ENCODE results near the gene CARM1. TPM values are rescaled to one million over a fixed set of nuclear protein-coding genes. Genes with fewer than 3 reads are reported as not detected.

Gene CARM1
- total and polyA plus RNA-seq, 3 experiments from 2014 or later, result 0.51 to 71.3 (median 69.2) TPM

GRCh38 chr19:10908380-10908960 is 37.1 kb downstream of the CARM1 start:
- Mint-ChIP-seq H3K36me3 (peaks cover 0 to 52% (median 4%) of the 10 kb centered on the region in 3 donors), H3K27ac (no peak overlapping the region), H3K4me1 (no peaks in the 10 kb centered on the region), H3K9me3 (peaks cover 0 to 2% (median 0%) of the 10 kb centered on the region in 5 donors), H3K27me3 (no peaks in the 10 kb centered on the region), H3K4me3 (no peak overlapping the region)
- H3K27me3 ChIP-seq (ENCODE audit: insufficient read depth, low read length, poor library complexity, severe bottlenecking), result no peaks in the 10 kb centered on the region
- H3K36me3 ChIP-seq (ENCODE audit: insufficient read depth, low read length), result peaks cover 5% of the 10 kb centered on the region
- no peaks in the 10 kb centered on the region for H3K4me1 ChIP-seq (ENCODE audit: insufficient read depth, low read length)
- H3K27ac ChIP-seq (ENCODE audit: low read depth, low read length), result no peak overlapping the region
- ChIA-PET POLR2A (no interaction called here), CTCF (no interaction called here)
- no peaks in the 10 kb centered on the region for H3K9me3 ChIP-seq (ENCODE audit: low read length)
- DNase-seq, result no peak
- no peak overlapping the region for H3K4me3 ChIP-seq (ENCODE audit: low read length)

- H3K4me1 Mint-ChIP-seq, result no peaks in the 10 kb centered on the region
- no peaks in the 10 kb centered on the region for H3K27me3 ChIP-seq (ENCODE audit: insufficient read depth, low read length, poor library complexity, severe bottlenecking)
- H3K4me3 ChIP-seq (ENCODE audit: low read length), result no peak overlapping the region
- no peaks in the 10 kb centered on the region for H3K9me3 ChIP-seq (ENCODE audit: low read length)
- DNase-seq, result no peak
- peaks cover 5% of the 10 kb centered on the region for H3K36me3 ChIP-seq (ENCODE audit: insufficient read depth, low read length)
- ChIA-PET POLR2A (interaction anchor here (1.0 kb wide), 1 partner anchor 50 kb away, joined by 3 read pairs; no protein-coding TSS in a partner anchor), CTCF (no interaction called here)
- H3K27ac Mint-ChIP-seq, result no peak overlapping the region
- no peak overlapping the region for H3K27ac ChIP-seq (ENCODE audit: low read depth, low read length)
- no peak overlapping the region for H3K4me3 Mint-ChIP-seq
- H3K9me3 Mint-ChIP-seq, result no peaks in the 10 kb centered on the region
- peaks cover 0 to 68% (median 2%) of the 10 kb centered on the region in 3 donors for H3K36me3 Mint-ChIP-seq
- no peaks in the 10 kb centered on the region for H3K4me1 ChIP-seq (ENCODE audit: insufficient read depth, low read length)
- H3K27me3 Mint-ChIP-seq, result no peaks in the 10 kb centered on the region
Observed at GRCh38 chr19:10911579-10912363, 40.4 kb downstream of the CARM1 start.

- no peaks in the 10 kb centered on the region for H3K4me1 Mint-ChIP-seq
- peaks cover 5% of the 10 kb centered on the region for H3K36me3 ChIP-seq (ENCODE audit: insufficient read depth, low read length)
- no peak overlapping the region for H3K4me3 ChIP-seq (ENCODE audit: low read length)
- no peak for DNase-seq
- no peak overlapping the region for H3K4me3 Mint-ChIP-seq
- no peaks in the 10 kb centered on the region for H3K9me3 ChIP-seq (ENCODE audit: low read length)
- H3K27me3 Mint-ChIP-seq, result no peaks in the 10 kb centered on the region
- H3K27me3 ChIP-seq (ENCODE audit: insufficient read depth, low read length, poor library complexity, severe bottlenecking), result no peaks in the 10 kb centered on the region
- H3K4me1 ChIP-seq (ENCODE audit: insufficient read depth, low read length), result no peaks in the 10 kb centered on the region
- H3K9me3 Mint-ChIP-seq, result no peaks in the 10 kb centered on the region
- H3K36me3 Mint-ChIP-seq, result peaks cover 0 to 68% (median 2%) of the 10 kb centered on the region in 3 donors
- H3K27ac Mint-ChIP-seq, result peak overlapping the region in 1 of 8 donors; percentile 41
- no peak overlapping the region for H3K27ac ChIP-seq (ENCODE audit: low read depth, low read length)
- POLR2A ChIA-PET, result interaction anchor here (1.0 kb wide), 1 partner anchor 49 kb away, joined by 3 read pairs; no protein-coding TSS in a partner anchor
- CTCF ChIA-PET, result interaction anchor here (1.0 kb wide), 1 partner anchor 48 kb away, joined by 3 read pairs; no protein-coding TSS in a partner anchor
Observed at GRCh38 chr19:10912619-10913018, 41.3 kb downstream of the CARM1 start.

GRCh38 chr19:10913716-10914340 is 42.5 kb downstream of the CARM1 start:
- Mint-ChIP-seq H3K36me3 (peaks cover 0 to 62% (median 0%) of the 10 kb centered on the region in 3 donors), H3K4me3 (no peak overlapping the region), H3K27ac (no peak overlapping the region), H3K27me3 (no peaks in the 10 kb centered on the region), H3K4me1 (no peaks in the 10 kb centered on the region), H3K9me3 (no peaks in the 10 kb centered on the region)
- Histone ChIP-seq H3K27ac (ENCODE audit: low read depth, low read length) (no peak overlapping the region), H3K4me3 (ENCODE audit: low read length) (no peak overlapping the region), H3K36me3 (ENCODE audit: insufficient read depth, low read length) (peaks cover 3% of the 10 kb centered on the region), H3K9me3 (ENCODE audit: low read length) (no peaks in the 10 kb centered on the region), H3K4me1 (ENCODE audit: insufficient read depth, low read length) (no peaks in the 10 kb centered on the region), H3K27me3 (ENCODE audit: insufficient read depth, low read length, poor library complexity, severe bottlenecking) (no peaks in the 10 kb centered on the region)
- DNase-seq, result no peak
- ChIA-PET POLR2A (interaction anchor here (0.7 kb wide), 1 partner anchor 21 kb away, joined by 3 read pairs; no protein-coding TSS in a partner anchor), CTCF (interaction anchor here (1.0 to 1.6 kb wide), 2 partner anchors 22 to 49 kb away, joined by 3 to 4 read pairs; no protein-coding TSS in a partner anchor)

- Mint-ChIP-seq H3K4me3 (no peak overlapping the region), H3K27ac (no peak overlapping the region), H3K27me3 (no peaks in the 10 kb centered on the region), H3K36me3 (peaks cover 0 to 63% (median 4%) of the 10 kb centered on the region in 3 donors), H3K9me3 (no peaks in the 10 kb centered on the region), H3K4me1 (no peaks in the 10 kb centered on the region)
- CTCF ChIA-PET, result interaction anchor here (1.6 kb wide), 1 partner anchor 21 kb away, joined by 4 read pairs; no protein-coding TSS in a partner anchor
- Histone ChIP-seq H3K4me3 (ENCODE audit: low read length) (no peak overlapping the region), H3K9me3 (ENCODE audit: low read length) (no peaks in the 10 kb centered on the region), H3K27ac (ENCODE audit: low read depth, low read length) (no peak overlapping the region), H3K36me3 (ENCODE audit: insufficient read depth, low read length) (no peaks in the 10 kb centered on the region), H3K4me1 (ENCODE audit: insufficient read depth, low read length) (no peaks in the 10 kb centered on the region), H3K27me3 (ENCODE audit: insufficient read depth, low read length, poor library complexity, severe bottlenecking) (no peaks in the 10 kb centered on the region)
- peak in 1 of 5 donors; percentile 43 for DNase-seq
- POLR2A ChIA-PET, result no interaction called here
Observed at GRCh38 chr19:10915130-10916091, 44.1 kb downstream of the CARM1 start.

- no peaks in the 10 kb centered on the region for H3K4me1 ChIP-seq (ENCODE audit: insufficient read depth, low read length)
- Mint-ChIP-seq H3K27ac (no peak overlapping the region), H3K27me3 (no peaks in the 10 kb centered on the region), H3K4me1 (no peaks in the 10 kb centered on the region), H3K9me3 (no peaks in the 10 kb centered on the region), H3K4me3 (no peak overlapping the region), H3K36me3 (peaks cover 0 to 68% (median 4%) of the 10 kb centered on the region in 3 donors)
- ChIA-PET POLR2A (no interaction called here), CTCF (interaction anchor here (1.8 kb wide), 1 partner anchor 25 kb away, joined by 8 read pairs; no protein-coding TSS in a partner anchor)
- H3K4me3 ChIP-seq (ENCODE audit: low read length), result no peak overlapping the region
- no peaks in the 10 kb centered on the region for H3K9me3 ChIP-seq (ENCODE audit: low read length)
- peak in 1 of 5 donors; percentile 30 for DNase-seq
- H3K27me3 ChIP-seq (ENCODE audit: insufficient read depth, low read length, poor library complexity, severe bottlenecking), result no peaks in the 10 kb centered on the region
- H3K27ac ChIP-seq (ENCODE audit: low read depth, low read length), result no peak overlapping the region
- no peaks in the 10 kb centered on the region for H3K36me3 ChIP-seq (ENCODE audit: insufficient read depth, low read length)
Observed at GRCh38 chr19:10916602-10917001, 45.2 kb downstream of the CARM1 start.

- DNase-seq, result no peak
- Mint-ChIP-seq H3K9me3 (no peaks in the 10 kb centered on the region), H3K27me3 (no peaks in the 10 kb centered on the region), H3K4me3 (no peak overlapping the region), H3K36me3 (peaks cover 0 to 67% (median 6%) of the 10 kb centered on the region in 3 donors), H3K4me1 (no peaks in the 10 kb centered on the region), H3K27ac (no peak overlapping the region)
- ChIA-PET CTCF (no interaction called here), POLR2A (no interaction called here)
- H3K4me1 ChIP-seq (ENCODE audit: insufficient read depth, low read length), result no peaks in the 10 kb centered on the region
- no peak overlapping the region for H3K4me3 ChIP-seq (ENCODE audit: low read length)
- H3K27me3 ChIP-seq (ENCODE audit: insufficient read depth, low read length, poor library complexity, severe bottlenecking), result no peaks in the 10 kb centered on the region
- no peaks in the 10 kb centered on the region for H3K36me3 ChIP-seq (ENCODE audit: insufficient read depth, low read length)
- no peaks in the 10 kb centered on the region for H3K9me3 ChIP-seq (ENCODE audit: low read length)
- H3K27ac ChIP-seq (ENCODE audit: low read depth, low read length), result no peak overlapping the region
Observed at GRCh38 chr19:10918359-10918758, 47.0 kb downstream of the CARM1 start.

Data from CD8-positive, alpha-beta memory T cell (primary cell).